SU-DHL-6 (cell line): ENCODE results near the gene CHAT.

Source experiments
- H2AFZ ChIP-seq: fragments of 200-600 bp; sonication (generic); 2 replicates; pipeline ENCODE4 v1.6.1; 2014; ENCODE audit warnings: low read depth, mild to moderate bottlenecking, moderate library complexity, mixed read lengths, antibody characterized with exemption, low read length; ENCODE audit not compliant: severe bottlenecking
- H3F3A ChIP-seq: fragments of 200-600 bp; shearing (Covaris generic); 2 replicates; pipeline ENCODE4 v1.6.0; 2016; ENCODE audit warnings: antibody characterized with exemption, mild to moderate bottlenecking; ENCODE audit not compliant: insufficient read depth
- H3K27ac ChIP-seq: fragments of 200-600 bp; sonication (generic); 2 replicates; pipeline ENCODE4 v1.5.1; 2016; ENCODE audit warnings: low read depth, mild to moderate bottlenecking, low read length, moderate library complexity, mixed read lengths
- H3K27me3 ChIP-seq: fragments of 200-600 bp; sonication (generic), shearing (Covaris generic); 2 replicates; pipeline ENCODE4 v1.6.0; 2014; ENCODE audit warnings: mild to moderate bottlenecking, low read length
- H3K36me3 ChIP-seq: fragments of 200-600 bp; sonication (generic); 2 replicates; pipeline ENCODE4 v1.6.1; 2014; ENCODE audit warnings: mild to moderate bottlenecking, low read length, mixed read lengths
- H3K4me2 ChIP-seq: fragments of 300-600, 200-600 bp; shearing (Covaris generic), sonication (generic); 2 replicates; pipeline ENCODE4 v1.6.0; 2014; ENCODE audit warnings: low read length, low read depth, mild to moderate bottlenecking; ENCODE audit not compliant: poor library complexity, severe bottlenecking
- H3K4me3 ChIP-seq: fragments of 200-600 bp; sonication (generic); 2 replicates; pipeline ENCODE4 v1.5.1; 2014; ENCODE audit warnings: antibody characterized with exemption, low read length, mild to moderate bottlenecking, mixed read lengths; ENCODE audit not compliant: insufficient read depth, poor library complexity, severe bottlenecking
- H3K79me2 ChIP-seq: fragments of 200-600 bp; sonication (generic); 2 replicates; pipeline ENCODE4 v1.6.1; 2014; ENCODE audit warnings: mild to moderate bottlenecking, low read length, moderate library complexity; ENCODE audit not compliant: insufficient read depth
- H3K9ac ChIP-seq: fragments of 200-600 bp; sonication (generic); 2 replicates; pipeline ENCODE4 v1.7.0; 2014; ENCODE audit warnings: mild to moderate bottlenecking, low read length
- H3K9me2 ChIP-seq: fragments of 200-600 bp; sonication (generic); replicated peaks from 2 replicates; pipeline ENCODE4 v1.6.1; 2014; ENCODE audit warnings: low read length; ENCODE audit not compliant: insufficient read depth
- H3K9me3 ChIP-seq: fragments of 200-600 bp; sonication (generic); 2 replicates; pipeline ENCODE4 v1.6.1; 2014; ENCODE audit warnings: low read length, mixed read lengths; ENCODE audit not compliant: insufficient read depth
- H4K20me1 ChIP-seq: fragments of 200-600 bp; sonication (generic); 2 replicates; pipeline ENCODE4 v1.6.1; 2014; ENCODE audit warnings: low read depth, mild to moderate bottlenecking, antibody characterized with exemption, low read length, moderate library complexity, mixed read lengths
- CTCF ChIP-seq: fragments of 200-600 bp; sonication (generic); IDR thresholded peaks from one replicate; pipeline ENCODE4 v1.5.1; 2017; ENCODE audit warnings: antibody characterized with exemption, mild to moderate bottlenecking, low read length, moderate library complexity; ENCODE audit not compliant: insufficient read depth, poor library complexity, severe bottlenecking
- EZH2phosphoT487 ChIP-seq: fragments of 200-600 bp; sonication (generic), shearing (Covaris generic); conservative IDR thresholded peaks from 2 replicates; pipeline ENCODE4 v1.6.1; 2018; ENCODE audit warnings: mild to moderate bottlenecking, antibody characterized with exemption, low read length, moderate library complexity, mixed read lengths

The CHAT gene

DNA sequence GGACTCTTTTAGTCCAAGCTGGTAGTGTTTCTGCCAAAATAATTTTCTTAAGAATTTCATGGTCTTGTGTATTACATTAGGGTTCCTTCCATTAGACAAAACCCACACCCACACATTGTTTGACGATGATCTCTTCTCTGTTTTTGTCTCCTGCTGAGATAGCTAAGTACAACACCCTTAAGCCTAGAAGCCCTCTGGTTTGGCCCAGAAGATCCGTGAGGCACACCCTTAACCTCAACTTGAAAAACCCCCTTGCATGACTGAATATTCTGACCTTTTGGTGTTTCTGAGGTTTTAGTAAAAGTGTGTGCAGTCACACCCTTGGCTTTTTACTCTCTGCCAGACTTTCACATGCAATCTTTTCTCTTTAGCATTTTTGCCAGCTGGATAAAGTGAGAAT is 45.6 kb upstream of the CHAT start:
- H3K9ac ChIP-seq, result no peak overlapping the region
- no peak overlapping the region for H3K27ac ChIP-seq
- no peaks in the 10 kb centered on the region for H3K79me2 ChIP-seq
- no peaks in the 10 kb centered on the region for H4K20me1 ChIP-seq
- H3K4me3 ChIP-seq, result no peak overlapping the region
- no peaks in the 10 kb centered on the region for H3K9me3 ChIP-seq
- no peak overlapping the region for H2AFZ ChIP-seq
- no peaks in the 10 kb centered on the region for H3K27me3 ChIP-seq
- no peaks in the 10 kb centered on the region for H3K36me3 ChIP-seq
- no peak overlapping the region for H3K4me2 ChIP-seq
- no peaks in the 10 kb centered on the region for H3K9me2 ChIP-seq
- no peaks in the 10 kb centered on the region for H3F3A ChIP-seq
- no peak for TF ChIP-seq CTCF
- TF ChIP-seq EZH2phosphoT487, result no peak

DNA sequence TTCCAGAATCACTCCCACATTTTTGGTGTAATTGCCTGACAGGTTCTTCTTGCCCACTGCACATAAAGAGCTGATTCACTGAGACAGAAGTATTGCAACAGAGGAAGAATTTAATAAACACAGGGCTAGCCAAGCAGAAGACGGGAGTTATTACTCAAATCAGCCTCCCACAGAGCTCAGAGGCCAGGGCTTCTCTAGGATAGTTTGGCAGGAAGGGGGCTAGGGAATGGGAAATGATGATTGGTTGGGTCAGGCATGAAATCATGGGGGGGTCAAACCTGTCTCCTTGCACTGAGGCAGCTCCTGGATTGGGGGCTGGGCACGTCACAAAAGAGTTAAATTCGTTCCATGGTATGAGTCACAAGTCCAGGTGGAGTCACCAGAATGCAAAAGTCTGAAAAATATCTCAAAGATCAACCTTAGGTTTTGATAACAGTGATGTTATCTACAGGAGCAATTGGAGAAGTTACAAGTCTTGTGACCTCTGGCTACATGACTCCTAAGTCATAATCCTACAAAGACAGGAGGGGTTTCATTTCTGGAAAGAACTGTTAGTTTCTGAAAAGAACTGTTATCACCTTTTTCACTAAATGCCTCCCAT is 44.7 kb upstream of the CHAT start:
- Histone ChIP-seq H3K9me3 (no peaks in the 10 kb centered on the region), H3K79me2 (no peaks in the 10 kb centered on the region), H3K27ac (no peak overlapping the region), H3K9ac (no peak overlapping the region), H3K36me3 (no peaks in the 10 kb centered on the region), H3K4me2 (no peak overlapping the region), H4K20me1 (no peaks in the 10 kb centered on the region), H2AFZ (no peak overlapping the region), H3K4me3 (no peak overlapping the region), H3K9me2 (no peaks in the 10 kb centered on the region), H3F3A (no peaks in the 10 kb centered on the region), H3K27me3 (no peaks in the 10 kb centered on the region)
- TF ChIP-seq CTCF (no peak), EZH2phosphoT487 (no peak)

DNA sequence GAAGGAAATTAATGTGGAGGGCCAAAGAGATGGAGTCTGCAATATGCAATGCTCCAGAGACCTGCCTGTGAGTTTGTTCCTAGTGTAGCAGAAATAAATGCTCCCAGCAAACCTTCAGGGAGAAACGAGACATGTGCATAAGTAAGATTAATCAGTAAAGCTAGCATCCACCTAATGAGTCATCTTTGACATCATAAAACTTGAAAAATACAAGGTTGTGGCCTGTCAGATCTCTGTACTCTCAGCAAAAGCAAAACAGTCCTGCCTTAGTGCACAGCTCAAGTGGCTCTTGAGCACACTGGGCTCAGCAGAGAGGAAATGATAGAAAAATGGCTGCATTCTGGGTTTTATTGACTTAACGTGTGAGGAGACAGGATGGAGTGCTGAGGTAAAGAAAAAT is 42.4 kb upstream of the CHAT start:
- Histone ChIP-seq H3K79me2 (no peaks in the 10 kb centered on the region), H3K4me2 (no peak overlapping the region), H3K27ac (no peak overlapping the region), H3F3A (no peaks in the 10 kb centered on the region), H3K9ac (no peak overlapping the region), H3K9me3 (no peaks in the 10 kb centered on the region), H3K36me3 (no peaks in the 10 kb centered on the region), H3K9me2 (no peaks in the 10 kb centered on the region), H2AFZ (no peak overlapping the region), H3K27me3 (no peaks in the 10 kb centered on the region), H3K4me3 (no peak overlapping the region), H4K20me1 (no peaks in the 10 kb centered on the region)
- TF ChIP-seq CTCF (no peak), EZH2phosphoT487 (no peak)
